ENCODE results near the gene ULK4.
"Not testable (repeated sequence)": the region's sequence is repeated elsewhere in the genome, so short reads cannot be mapped to it uniquely, and the experiment has no call there.

The ULK4 gene

DNA sequence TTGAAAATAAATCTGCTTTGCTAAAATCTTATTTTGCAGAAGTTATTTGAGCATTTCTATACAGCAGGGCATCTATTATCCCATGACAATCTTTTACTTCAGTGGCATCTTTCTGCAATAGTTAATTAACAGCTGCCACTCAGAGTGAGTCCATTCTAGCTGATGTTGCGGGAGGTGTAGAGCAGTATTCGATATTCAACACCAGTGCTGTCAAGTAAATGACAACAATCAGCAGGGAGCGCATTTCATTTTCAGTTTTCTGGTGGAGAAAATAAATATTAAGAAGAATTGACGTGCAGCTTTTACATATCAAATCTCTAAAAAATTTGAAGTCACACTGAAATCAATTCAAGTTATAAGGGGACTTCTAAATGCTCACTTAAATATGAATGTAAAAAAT lies 476.4 kb downstream of the ULK4 start:
- Mint-ChIP-seq H3K27me3 (no peaks in the 10 kb centered on the region), H3K27ac (no peak overlapping the region), H3K4me1 (peaks cover 8 to 20% of the 10 kb centered on the region in 2 donors), H3K4me3 (no peak overlapping the region), H3K9me3 (peaks cover 0 to 1% of the 10 kb centered on the region in 2 donors), H3K36me3 (peaks cover 0 to 2% of the 10 kb centered on the region in 2 donors)
- ATAC-seq (replicated peaks): no peak
- no peak for DNase-seq

DNA sequence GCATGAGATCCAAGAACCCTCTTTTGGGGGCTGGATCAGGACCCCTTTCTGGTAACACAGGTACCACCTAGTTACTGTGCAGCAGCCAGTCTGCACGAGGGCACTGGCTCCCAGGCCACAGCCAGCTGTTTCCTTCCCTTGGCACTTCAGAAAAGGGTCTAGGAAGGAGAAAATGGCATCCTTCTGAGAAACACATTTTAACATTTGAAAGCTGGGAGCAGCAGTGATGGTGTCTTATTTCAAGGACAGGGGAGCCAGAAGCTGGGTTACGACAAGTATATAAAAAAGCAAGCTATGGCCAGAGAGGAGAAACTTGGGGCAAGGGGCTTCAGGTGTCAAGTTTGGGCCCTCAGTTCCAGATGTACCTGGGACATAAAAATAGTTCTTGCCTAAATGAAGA lies 479.8 kb downstream of the ULK4 start:
- H3K9me3 Mint-ChIP-seq: peaks cover 0 to 1% of the 10 kb centered on the region in 2 donors
- no peak for DNase-seq
- peaks cover 8 to 20% of the 10 kb centered on the region in 2 donors for H3K4me1 Mint-ChIP-seq
- no peak for ATAC-seq (replicated peaks)
- no peak overlapping the region for H3K27ac Mint-ChIP-seq
- H3K4me3 Mint-ChIP-seq: no peak overlapping the region
- peaks cover 0 to 4% of the 10 kb centered on the region in 2 donors for H3K36me3 Mint-ChIP-seq
- H3K27me3 Mint-ChIP-seq: no peaks in the 10 kb centered on the region

DNA sequence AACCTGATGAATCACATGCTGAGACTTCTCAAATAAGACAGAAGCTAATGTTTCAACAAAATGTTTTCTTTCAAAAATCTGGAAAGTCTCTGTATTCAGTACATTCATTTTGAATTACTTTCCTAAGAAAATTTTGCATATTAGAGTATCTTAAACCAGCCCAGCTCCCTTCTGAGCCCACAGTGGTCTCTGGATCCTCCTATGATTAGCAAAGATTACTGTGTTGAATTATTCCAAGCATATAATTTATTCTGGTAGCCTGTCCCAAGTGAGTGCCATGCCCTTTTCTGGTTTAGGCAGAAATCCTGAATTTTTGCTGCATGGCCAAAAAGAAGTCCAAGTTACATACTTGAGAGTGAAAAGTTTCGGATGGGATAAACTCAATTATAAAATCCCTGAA lies 483.6 kb downstream of the ULK4 start:
- no peak overlapping the region for H3K27ac Mint-ChIP-seq
- H3K9me3 Mint-ChIP-seq: peaks cover 7 to 8% of the 10 kb centered on the region in 2 donors
- no peak overlapping the region for H3K4me3 Mint-ChIP-seq
- no peak for DNase-seq
- ATAC-seq (replicated peaks): no peak
- H3K36me3 Mint-ChIP-seq: peaks cover 6 to 10% of the 10 kb centered on the region in 2 donors
- peaks cover 7 to 15% of the 10 kb centered on the region in 2 donors for H3K4me1 Mint-ChIP-seq
- H3K27me3 Mint-ChIP-seq: no peaks in the 10 kb centered on the region

DNA sequence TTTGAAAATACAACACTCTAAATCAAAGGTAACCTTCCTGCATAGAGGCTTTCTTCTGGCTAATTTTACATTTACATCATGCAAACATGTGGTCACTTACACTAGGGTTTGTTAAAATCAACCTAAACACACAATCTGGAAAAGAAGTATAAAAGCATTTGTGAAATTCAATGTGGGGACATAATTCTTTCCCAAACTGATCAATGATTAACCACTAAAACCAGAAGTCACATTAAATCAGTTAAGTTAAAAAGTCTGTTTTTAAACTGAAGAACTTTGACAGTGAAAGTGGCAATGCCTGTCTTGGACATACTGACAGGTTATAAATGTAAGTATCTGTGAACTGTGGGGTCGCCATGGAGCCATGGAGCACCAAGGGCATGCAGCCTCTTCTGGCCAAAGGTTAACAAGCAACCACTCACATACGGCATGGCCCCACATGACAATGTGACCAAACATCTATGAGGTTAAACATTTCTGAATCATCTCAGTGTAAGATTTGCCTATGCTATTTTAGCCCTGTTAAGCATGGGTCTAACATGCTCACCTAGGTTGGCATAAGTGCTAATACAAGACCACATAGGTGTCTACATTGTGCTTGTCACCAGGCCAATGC lies 484.4 kb downstream of the ULK4 start:
- ATAC-seq (replicated peaks) (no peak), DNase-seq (no peak)
- H3K27ac Mint-ChIP-seq: no peak overlapping the region
- no peak overlapping the region for H3K4me3 Mint-ChIP-seq
- no peaks in the 10 kb centered on the region for H3K27me3 Mint-ChIP-seq
- H3K9me3 Mint-ChIP-seq: peaks cover 8 to 9% of the 10 kb centered on the region in 2 donors
- peaks cover 4 to 7% of the 10 kb centered on the region in 2 donors for H3K4me1 Mint-ChIP-seq
- peaks cover 9 to 10% of the 10 kb centered on the region in 2 donors for H3K36me3 Mint-ChIP-seq

DNA sequence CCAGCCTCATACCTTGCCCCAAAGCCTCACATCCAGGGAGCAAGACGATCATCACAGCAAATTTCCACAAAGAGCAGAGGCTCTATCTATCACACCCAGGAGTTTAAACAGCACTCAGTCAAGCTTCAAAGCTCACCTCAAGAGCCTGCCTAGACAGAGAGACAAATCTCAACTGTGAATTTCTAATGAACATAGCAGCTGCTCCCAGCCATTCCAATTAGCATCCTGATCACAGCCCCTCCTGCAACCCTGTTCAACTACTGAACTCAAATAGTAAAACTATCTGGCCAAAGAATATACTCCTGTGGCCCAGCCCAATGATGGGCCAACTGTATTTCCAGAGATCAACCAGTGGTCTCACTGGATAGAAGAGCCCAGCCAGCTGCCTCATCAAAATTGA lies 492.8 kb downstream of the ULK4 start:
- ATAC-seq (replicated peaks) (no peak), DNase-seq (no peak)
- peaks cover 16 to 28% of the 10 kb centered on the region in 2 donors for H3K36me3 Mint-ChIP-seq
- H3K4me3 Mint-ChIP-seq: no peak overlapping the region
- H3K27ac Mint-ChIP-seq: no peak overlapping the region
- no peaks in the 10 kb centered on the region for H3K27me3 Mint-ChIP-seq
- H3K9me3 Mint-ChIP-seq: peaks cover 27 to 29% of the 10 kb centered on the region in 2 donors
- H3K4me1 Mint-ChIP-seq: peaks cover 1 to 6% of the 10 kb centered on the region in 2 donors

DNA sequence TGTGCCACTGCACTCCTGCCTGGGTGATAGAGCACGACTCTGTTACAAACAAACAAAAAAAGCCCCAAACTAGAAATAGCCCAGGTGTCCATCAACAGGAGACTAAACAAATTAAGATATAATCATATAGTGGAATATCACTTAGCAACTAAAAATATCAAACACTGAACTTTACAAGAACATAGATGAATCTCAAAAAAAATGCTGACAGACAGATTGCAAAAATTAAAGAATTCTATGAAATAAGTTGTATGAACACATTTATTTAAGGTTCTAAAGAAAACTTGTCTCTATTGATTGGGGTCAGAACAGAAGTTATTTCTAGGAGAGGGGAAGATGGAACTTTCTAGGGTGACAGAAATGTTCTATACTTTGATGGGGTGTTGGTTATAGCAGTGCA lies 494.4 kb downstream of the ULK4 start:
- Mint-ChIP-seq H3K27ac (no peak overlapping the region), H3K9me3 (peaks cover 23 to 26% of the 10 kb centered on the region in 2 donors), H3K36me3 (peaks cover 10 to 29% of the 10 kb centered on the region in 2 donors), H3K4me3 (no peak overlapping the region), H3K4me1 (peaks cover 1 to 6% of the 10 kb centered on the region in 2 donors), H3K27me3 (no peaks in the 10 kb centered on the region)
- DNase-seq (no peak), ATAC-seq (replicated peaks) (no peak)

DNA sequence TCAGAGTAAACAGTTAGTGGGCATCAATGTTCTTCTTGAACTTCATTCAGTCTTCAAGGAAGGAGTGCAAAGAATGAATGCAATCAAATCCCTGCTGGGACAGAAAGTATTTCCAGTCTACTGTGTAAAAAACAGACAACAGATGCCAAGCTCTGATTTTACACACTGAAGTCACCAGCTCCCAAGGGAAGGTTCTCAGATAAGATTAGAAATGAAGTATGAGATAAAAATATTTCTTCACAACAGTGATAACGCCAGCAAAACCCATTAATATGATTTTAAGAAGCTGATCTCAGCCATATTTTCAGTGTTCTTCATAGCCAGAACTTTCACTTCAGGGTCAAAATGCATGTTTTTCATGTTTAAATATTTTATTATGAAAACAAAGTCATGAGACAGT lies 497.0 kb downstream of the ULK4 start:
- H3K4me3 Mint-ChIP-seq: no peak overlapping the region
- peaks cover 6 to 15% of the 10 kb centered on the region in 2 donors for H3K36me3 Mint-ChIP-seq
- peaks cover 10 to 11% of the 10 kb centered on the region in 2 donors for H3K9me3 Mint-ChIP-seq
- no peaks in the 10 kb centered on the region for H3K27me3 Mint-ChIP-seq
- H3K27ac Mint-ChIP-seq: no peak overlapping the region
- ATAC-seq (replicated peaks) (no peak), DNase-seq (no peak)
- H3K4me1 Mint-ChIP-seq: peaks cover 1 to 6% of the 10 kb centered on the region in 2 donors

DNA sequence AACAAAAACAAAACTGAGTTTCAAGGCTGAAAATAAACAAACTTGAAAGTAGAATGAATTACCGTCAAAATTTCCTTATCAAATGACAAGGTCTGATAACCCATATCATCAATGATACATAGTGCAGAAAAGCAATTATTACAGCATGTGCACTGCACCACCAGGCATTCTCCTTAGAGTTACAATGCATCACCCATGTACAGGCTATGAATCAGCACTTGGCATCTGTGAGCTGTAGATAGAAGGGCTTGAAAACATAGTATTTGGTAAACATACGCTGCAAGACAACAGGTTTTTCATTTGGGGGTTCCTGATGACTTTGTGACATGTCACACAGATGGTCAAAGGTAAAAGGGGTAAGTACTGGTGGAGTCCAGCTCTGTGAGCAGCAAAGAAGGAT lies 497.5 kb downstream of the ULK4 start:
- no peak for ATAC-seq (replicated peaks)
- H3K4me3 Mint-ChIP-seq: no peak overlapping the region
- peaks cover 6 to 7% of the 10 kb centered on the region in 2 donors for H3K9me3 Mint-ChIP-seq
- no peak overlapping the region for H3K27ac Mint-ChIP-seq
- DNase-seq: no peak
- H3K4me1 Mint-ChIP-seq: peaks cover 0 to 6% of the 10 kb centered on the region in 2 donors
- H3K27me3 Mint-ChIP-seq: no peaks in the 10 kb centered on the region
- H3K36me3 Mint-ChIP-seq: peaks cover 3 to 13% of the 10 kb centered on the region in 2 donors

DNA sequence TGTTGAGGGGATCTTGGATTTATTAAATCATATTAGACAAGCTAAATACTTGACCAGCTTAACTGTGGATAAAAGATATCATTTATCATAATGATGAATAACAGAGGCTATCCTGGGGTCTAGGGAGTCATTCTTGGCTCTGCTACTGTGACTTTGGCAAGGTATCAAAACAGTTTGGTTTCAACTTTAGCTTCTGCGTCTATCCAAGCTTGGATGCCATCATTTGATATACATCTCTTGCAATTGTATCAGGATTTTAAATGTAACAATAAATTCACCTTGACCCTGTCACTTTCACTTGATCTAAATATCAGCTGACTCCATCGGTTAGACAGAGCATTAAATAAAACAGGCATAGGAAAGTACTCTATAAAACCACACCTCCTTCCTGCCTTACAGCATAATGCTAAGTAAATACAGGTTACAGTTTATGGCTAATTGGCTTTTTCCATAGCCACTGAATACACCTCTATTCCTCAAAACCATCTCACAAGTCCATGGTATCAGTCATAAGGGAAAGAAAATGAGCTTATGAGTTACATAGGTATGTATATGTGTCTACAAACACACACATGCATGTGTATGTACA lies 499.7 kb downstream of the ULK4 start:
- H3K27ac Mint-ChIP-seq: no peak overlapping the region
- H3K4me1 Mint-ChIP-seq: no peaks in the 10 kb centered on the region
- no peaks in the 10 kb centered on the region for H3K9me3 Mint-ChIP-seq
- DNase-seq (no peak), ATAC-seq (replicated peaks) (no peak)
- peaks cover 0 to 9% of the 10 kb centered on the region in 2 donors for H3K36me3 Mint-ChIP-seq
- no peaks in the 10 kb centered on the region for H3K27me3 Mint-ChIP-seq
- H3K4me3 Mint-ChIP-seq: no peak overlapping the region

DNA sequence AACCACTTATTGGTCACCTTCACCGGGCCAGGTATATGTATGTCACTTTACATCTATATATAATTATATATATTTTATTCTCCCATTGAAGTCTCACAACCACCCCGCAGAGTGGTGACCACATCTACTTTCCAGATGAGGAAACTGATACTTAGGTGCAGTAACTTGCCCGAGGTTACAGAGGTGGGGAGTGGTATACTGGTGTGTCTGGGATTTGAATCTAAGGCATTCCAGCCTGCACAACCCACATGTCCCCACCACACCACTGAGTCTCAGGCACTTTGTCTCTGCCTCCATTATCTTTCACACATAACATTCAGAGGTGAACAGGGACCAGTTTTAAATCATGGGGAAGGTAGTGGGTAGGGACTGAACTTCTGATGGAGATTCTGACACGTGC lies 501.2 kb downstream of the ULK4 start:
- Mint-ChIP-seq H3K27ac (no peak overlapping the region), H3K36me3 (peaks cover 0 to 9% of the 10 kb centered on the region in 2 donors), H3K4me1 (no peaks in the 10 kb centered on the region), H3K9me3 (no peaks in the 10 kb centered on the region), H3K27me3 (no peaks in the 10 kb centered on the region), H3K4me3 (no peak overlapping the region)
- no peak for DNase-seq
- ATAC-seq (replicated peaks): no peak

DNA sequence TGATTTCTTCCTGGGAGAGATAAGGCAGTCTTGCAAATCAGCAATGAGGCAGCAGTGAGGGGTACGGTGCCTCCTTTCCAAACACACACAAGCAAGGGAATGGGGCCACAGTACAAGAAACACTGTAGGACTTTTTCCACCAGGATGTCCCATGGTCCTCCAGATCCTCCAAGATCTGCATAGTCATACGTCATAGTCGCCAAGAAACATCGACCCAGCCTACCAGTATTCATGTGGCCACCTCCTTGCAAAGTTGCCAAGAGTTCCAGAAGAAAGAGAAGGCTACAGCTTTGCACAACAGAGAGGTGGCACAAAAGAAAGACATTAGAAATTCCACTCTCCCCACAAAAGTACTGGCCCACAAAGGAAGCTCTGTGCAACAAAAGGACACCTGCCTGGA lies 504.7 kb downstream of the ULK4 start:
- ATAC-seq (replicated peaks): no peak
- Mint-ChIP-seq H3K27me3 (no peaks in the 10 kb centered on the region), H3K9me3 (no peaks in the 10 kb centered on the region), H3K4me1 (no peaks in the 10 kb centered on the region), H3K36me3 (peaks cover 12 to 13% of the 10 kb centered on the region in 2 donors), H3K27ac (no peak overlapping the region), H3K4me3 (no peak overlapping the region)
- no peak for DNase-seq

DNA sequence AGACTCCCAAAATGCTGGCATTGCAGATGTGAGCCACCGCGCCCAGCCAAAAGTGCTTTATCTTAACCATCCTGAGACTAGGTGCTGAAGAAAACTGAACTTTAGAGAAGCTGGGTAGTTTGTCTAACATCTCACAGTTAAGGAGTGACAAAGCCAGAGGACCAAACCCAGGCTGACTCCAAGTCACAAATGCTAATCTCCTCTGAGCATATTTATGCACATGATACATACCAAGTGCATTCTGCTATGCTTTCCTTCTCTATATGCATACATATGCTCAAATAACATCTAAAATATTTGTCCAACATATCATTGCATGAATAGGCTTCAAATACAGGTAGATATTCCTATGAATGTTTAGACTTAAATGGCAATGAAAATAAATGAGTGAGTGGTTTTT lies 505.7 kb downstream of the ULK4 start:
- Mint-ChIP-seq H3K4me1 (no peaks in the 10 kb centered on the region), H3K36me3 (peaks cover 12 to 15% of the 10 kb centered on the region in 2 donors), H3K27ac (no peak overlapping the region), H3K9me3 (no peaks in the 10 kb centered on the region), H3K4me3 (no peak overlapping the region), H3K27me3 (no peaks in the 10 kb centered on the region)
- DNase-seq: no peak
- no peak for ATAC-seq (replicated peaks)

DNA sequence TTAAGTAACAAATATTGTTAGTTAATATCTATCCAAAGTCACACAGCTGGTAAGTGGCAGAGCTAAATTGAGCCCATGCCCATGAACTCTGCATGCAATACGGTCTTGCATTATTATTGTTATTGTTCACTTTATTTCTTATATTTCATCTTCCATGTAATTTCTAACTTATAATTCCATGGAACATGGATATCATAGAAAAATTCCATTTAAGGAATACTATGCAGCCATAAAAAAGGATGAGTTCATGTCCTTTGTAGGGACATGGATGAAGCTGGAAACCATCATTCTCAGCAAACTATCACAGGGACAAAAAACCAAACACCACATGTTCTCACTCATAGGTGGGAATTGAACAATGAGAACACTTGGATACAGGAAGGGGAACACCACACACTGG lies 508.3 kb downstream of the ULK4 start:
- H3K27ac Mint-ChIP-seq; ATAC-seq (replicated peaks); H3K4me1 Mint-ChIP-seq; H3K4me3 Mint-ChIP-seq; H3K27me3 Mint-ChIP-seq; DNase-seq; H3K9me3 Mint-ChIP-seq: not testable (repeated sequence)
- peaks cover 12 to 14% of the 10 kb centered on the region in 2 donors for H3K36me3 Mint-ChIP-seq

DNA sequence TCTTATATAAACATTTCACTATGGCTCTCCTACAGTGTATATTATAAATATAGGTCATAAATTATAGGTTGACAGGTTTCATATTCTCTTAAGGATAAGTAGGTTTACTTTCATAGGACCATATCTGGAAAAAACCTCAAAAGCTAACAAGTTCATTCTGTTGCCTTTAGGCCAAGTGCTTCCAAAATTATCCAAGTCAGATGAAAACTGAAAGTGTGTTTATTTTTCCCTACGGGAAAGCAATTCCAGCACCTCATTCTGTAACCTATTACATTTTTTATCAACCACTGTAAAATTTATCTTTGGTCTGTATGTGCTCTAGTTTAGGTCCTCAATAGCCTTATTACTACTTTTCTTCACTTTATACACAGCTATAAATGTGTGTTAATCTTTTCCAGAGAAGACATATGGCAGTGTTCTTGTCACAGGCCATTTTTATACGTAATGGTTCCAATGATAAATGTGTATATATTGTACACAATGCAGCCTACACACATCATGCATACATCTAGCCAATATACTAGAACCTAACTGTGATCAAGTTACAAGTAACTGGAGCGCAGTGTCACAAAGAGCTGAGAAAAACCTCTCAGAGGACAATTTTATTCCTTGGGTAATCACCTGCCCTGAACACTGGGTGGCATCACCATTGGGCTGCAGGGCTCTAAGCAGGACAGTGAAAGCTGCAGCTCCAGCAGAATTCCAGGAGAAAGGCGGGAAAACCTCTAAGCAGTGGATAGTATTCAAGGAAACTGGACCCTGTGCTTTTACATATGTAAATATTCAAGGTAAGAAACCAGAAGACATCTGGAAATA lies 511.3 kb downstream of the ULK4 start:
- ATAC-seq (replicated peaks) (no peak), DNase-seq (no peak)
- Mint-ChIP-seq H3K9me3 (peaks cover 4 to 6% of the 10 kb centered on the region in 2 donors), H3K27me3 (no peaks in the 10 kb centered on the region), H3K4me1 (no peaks in the 10 kb centered on the region), H3K36me3 (peaks cover 17 to 27% of the 10 kb centered on the region in 2 donors), H3K4me3 (no peak overlapping the region), H3K27ac (no peak overlapping the region)

DNA sequence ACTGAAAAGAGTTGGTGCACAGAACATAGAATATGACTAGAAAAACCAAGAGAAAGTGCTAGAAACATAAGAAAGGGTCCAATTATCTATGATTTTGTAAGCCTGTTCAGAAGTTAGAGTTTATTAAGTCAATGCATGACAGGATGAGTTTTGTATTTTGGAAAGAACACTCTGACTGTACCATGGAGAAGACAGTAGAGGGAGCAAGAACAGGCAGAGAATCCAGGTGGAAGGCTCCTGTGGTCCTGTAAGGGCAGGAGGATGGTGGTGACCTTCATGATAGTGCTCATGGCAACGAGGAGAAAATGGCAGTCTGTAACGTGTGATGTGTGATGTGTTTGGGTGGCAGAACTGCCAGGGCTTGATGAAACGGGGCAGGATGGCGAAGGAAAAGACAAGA lies 513.5 kb downstream of the ULK4 start:
- Mint-ChIP-seq H3K27ac (no peak overlapping the region), H3K4me3 (no peak overlapping the region), H3K9me3 (peaks cover 4 to 6% of the 10 kb centered on the region in 2 donors), H3K27me3 (no peaks in the 10 kb centered on the region), H3K36me3 (peaks cover 9 to 18% of the 10 kb centered on the region in 2 donors), H3K4me1 (no peaks in the 10 kb centered on the region)
- DNase-seq: no peak
- no peak for ATAC-seq (replicated peaks)

All from stimulated activated naive B cell treated with anti-CD40 and anti-IgM and Interleukin-4, amounts not matched to agents 10 μg/mL and 1 μg/mL and 100 μg/mL, for 72 hours (primary cell).